ENCODE results near the gene SUMO3.

DNA sequence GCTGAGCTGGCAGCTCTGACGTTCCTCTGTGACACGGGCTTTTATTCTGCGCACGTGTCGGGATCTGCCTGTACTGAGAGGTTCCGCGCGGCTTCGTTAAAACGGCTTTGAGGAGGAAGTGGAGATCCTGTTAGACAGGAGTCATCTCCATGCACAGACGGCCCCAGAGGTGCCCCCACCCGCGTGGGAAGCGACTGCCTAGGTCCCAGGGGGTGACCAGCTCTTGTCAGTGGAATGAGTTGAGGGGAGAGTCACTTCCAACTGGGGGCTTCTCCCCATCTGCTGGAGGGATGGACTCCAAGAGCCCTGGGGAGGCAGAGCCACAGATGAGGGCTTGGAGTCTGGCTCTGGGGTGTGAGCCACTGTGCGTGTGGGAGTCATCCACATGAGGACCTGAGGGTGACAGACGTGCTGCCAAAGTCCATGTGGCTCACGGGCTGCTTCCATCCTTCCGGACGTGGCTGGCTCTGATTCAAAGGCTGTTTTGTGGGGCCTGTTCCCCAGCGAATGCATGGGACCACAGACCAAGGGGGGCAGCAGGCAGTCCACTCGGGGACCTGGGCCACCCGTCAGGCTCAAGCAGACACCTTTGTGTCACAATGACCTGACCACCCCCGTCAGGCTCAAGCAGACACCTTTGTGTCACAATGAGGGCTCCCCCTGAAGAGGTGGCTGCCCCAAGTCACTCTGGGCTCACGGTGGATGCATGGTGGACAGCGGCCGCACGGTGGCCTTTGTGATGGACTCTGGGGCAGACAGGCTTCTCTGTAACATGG lies 28.8 kb upstream of the SUMO3 start:
- TF ChIP-seq, protein P1, sequence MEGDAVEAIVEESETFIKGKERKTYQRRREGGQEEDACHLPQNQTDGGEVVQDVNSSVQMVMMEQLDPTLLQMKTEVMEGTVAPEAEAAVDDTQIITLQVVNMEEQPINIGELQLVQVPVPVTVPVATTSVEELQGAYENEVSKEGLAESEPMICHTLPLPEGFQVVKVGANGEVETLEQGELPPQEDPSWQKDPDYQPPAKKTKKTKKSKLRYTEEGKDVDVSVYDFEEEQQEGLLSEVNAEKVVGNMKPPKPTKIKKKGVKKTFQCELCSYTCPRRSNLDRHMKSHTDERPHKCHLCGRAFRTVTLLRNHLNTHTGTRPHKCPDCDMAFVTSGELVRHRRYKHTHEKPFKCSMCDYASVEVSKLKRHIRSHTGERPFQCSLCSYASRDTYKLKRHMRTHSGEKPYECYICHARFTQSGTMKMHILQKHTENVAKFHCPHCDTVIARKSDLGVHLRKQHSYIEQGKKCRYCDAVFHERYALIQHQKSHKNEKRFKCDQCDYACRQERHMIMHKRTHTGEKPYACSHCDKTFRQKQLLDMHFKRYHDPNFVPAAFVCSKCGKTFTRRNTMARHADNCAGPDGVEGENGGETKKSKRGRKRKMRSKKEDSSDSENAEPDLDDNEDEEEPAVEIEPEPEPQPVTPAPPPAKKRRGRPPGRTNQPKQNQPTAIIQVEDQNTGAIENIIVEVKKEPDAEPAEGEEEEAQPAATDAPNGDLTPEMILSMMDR (IDR thresholded peaks at IDR 0.05; ENCODE audit: low read length): no peak
- TF ChIP-seq EZH2 (IDR thresholded peaks at IDR 0.05; ENCODE audit: borderline replicate concordance, low read length): no peak

All from OCI-LY1 (cell line).